K562 (cell line): ENCODE data around the gene A4GALT. TPM values are rescaled to one million over a fixed set of nuclear protein-coding genes. Genes with fewer than 3 reads are reported as not detected.

ENCODE experiments used
- ARID1B ChIP-seq: fragments of 450-650 bp; IDR thresholded peaks from 2 replicates; pipeline ENCODE4 v1.6.1; 2016; ENCODE audit warnings: antibody characterized with exemption, mild to moderate bottlenecking, inconsistent platforms
- ATF7 ChIP-seq: fragments of 450-650 bp; IDR thresholded peaks from 2 replicates; pipeline ENCODE4 v1.7.1; 2014; ENCODE audit warnings: mild to moderate bottlenecking, moderate library complexity
- CAMTA2 ChIP-seq: fragments of 250-450 bp; sonication (Bioruptor Pico); conservative IDR thresholded peaks from 2 replicates; pipeline ENCODE4 v1.5.1; 2022
- CBFA2T2 ChIP-seq: fragments of 450-650 bp; conservative IDR thresholded peaks from 2 replicates; pipeline ENCODE4 v1.6.1; 2017; ENCODE audit warnings: mild to moderate bottlenecking
- DPF2 ChIP-seq: fragments of 450-650 bp; IDR thresholded peaks from 2 replicates; pipeline ENCODE4 v1.6.1; 2016
- FOSL1 ChIP-seq: fragments of 200-800 bp; sonication (Bioruptor generic); conservative IDR thresholded peaks from 2 replicates; pipeline ENCODE4 v1.6.1; 2016; ENCODE audit warnings: missing genetic modification characterization, missing compliant biosample characterization
- FOXK2 ChIP-seq, 2 experiments: fragments of 450-650 bp; IDR thresholded peaks in 1 of 2; conservative IDR thresholded peaks in 1 of 2; 2 replicates each; pipeline ENCODE4 v1.6.1; 2016; ENCODE audit warnings: low read depth in 2 of 2, mild to moderate bottlenecking in 1 of 2
- HDAC2 ChIP-seq: fragments of 450-650 bp; IDR thresholded peaks from 2 replicates; pipeline ENCODE4 v1.6.1; 2016; ENCODE audit warnings: mild to moderate bottlenecking
- JUND ChIP-seq, 2 experiments: IDR thresholded peaks; 2 replicates in 1 of 2; 3 replicates in 1 of 2; pipeline ENCODE4 v1.6.1; 2011; ENCODE audit warnings: borderline replicate concordance in 2 of 2, low read depth in 2 of 2, low read length in 2 of 2, improper control_type of control experiment in 1 of 2, missing biosample characterization in 1 of 2, missing genetic modification characterization in 1 of 2, missing genetic modification reagents in 1 of 2
- KLF6 ChIP-seq: fragments of 250-450 bp; sonication (Bioruptor Pico); IDR thresholded peaks from 2 replicates; pipeline ENCODE4 v1.4.0; 2020; ENCODE audit warnings: mild to moderate bottlenecking, moderate library complexity, borderline replicate concordance
- LEF1 ChIP-seq: fragments of 450-650 bp; IDR thresholded peaks from 2 replicates; pipeline ENCODE4 v1.6.1; 2016; ENCODE audit warnings: mild to moderate bottlenecking
- MAFG ChIP-seq: fragments of 450-650 bp; conservative IDR thresholded peaks from 2 replicates; pipeline ENCODE4 v1.6.1; 2016; ENCODE audit warnings: missing genetic modification characterization, missing compliant biosample characterization
- MAFK ChIP-seq: IDR thresholded peaks from 2 replicates; pipeline ENCODE4 v1.6.1; 2011; ENCODE audit warnings: low read length, improper control_type of control experiment
- MAZ ChIP-seq, 2 experiments: fragments of 450-650 bp in 1 of 2; sonication (generic) in 1 of 2; formaldehyde crosslinking; IDR thresholded peaks in 1 of 2; conservative IDR thresholded peaks in 1 of 2; 2 replicates each; pipeline versions ENCODE4 v1.4.0 to v1.5.0; 2020; ENCODE audit warnings: mild to moderate bottlenecking in 1 of 2, missing genetic modification reagents in 1 of 2
- MEIS2 ChIP-seq: fragments of 450-650 bp; IDR thresholded peaks from 2 replicates; pipeline ENCODE4 v1.6.1; 2014; ENCODE audit warnings: mild to moderate bottlenecking; ENCODE audit not compliant: partially characterized antibody
- MTA2 ChIP-seq: fragments of 450-650 bp; IDR thresholded peaks from 2 replicates; pipeline ENCODE4 v1.6.1; 2016; ENCODE audit warnings: low read depth
- MYNN ChIP-seq, 2 experiments: sonication (generic); formaldehyde crosslinking in 1 of 2; IDR thresholded peaks; 2 replicates each; pipeline versions ENCODE4 v1.5.0 to v1.6.1; 2016 to 2020; ENCODE audit warnings: antibody characterized with exemption in 1 of 2, missing genetic modification reagents in 1 of 2
- NCOR1 ChIP-seq: fragments of 450-650 bp; IDR thresholded peaks from 2 replicates; pipeline ENCODE4 v1.6.1; 2016; ENCODE audit warnings: mild to moderate bottlenecking, moderate library complexity
- NFE2 ChIP-seq: IDR thresholded peaks from 2 replicates; pipeline ENCODE4 v1.6.1; 2014; ENCODE audit warnings: antibody characterized with exemption, low read depth
- NRF1 ChIP-seq, 2 experiments: fragments of 450-650 bp; IDR thresholded peaks in 1 of 2; conservative IDR thresholded peaks in 1 of 2; 2 replicates each; pipeline ENCODE4 v1.6.1; 2014; ENCODE audit warnings: mild to moderate bottlenecking in 2 of 2
- SMARCE1 ChIP-seq: fragments of 450-650 bp; IDR thresholded peaks from 2 replicates; pipeline ENCODE4 v1.7.1; 2016; ENCODE audit warnings: mild to moderate bottlenecking
- SOX6 ChIP-seq: fragments of 450-650 bp; IDR thresholded peaks from 2 replicates; pipeline ENCODE4 v1.6.1; 2014; ENCODE audit warnings: mild to moderate bottlenecking
- STAT5A ChIP-seq: IDR thresholded peaks from 2 replicates; pipeline ENCODE4 v1.6.1; 2012; ENCODE audit warnings: low read length, inconsistent platforms, borderline replicate concordance
- TAL1 ChIP-seq: fragments of 450-650 bp; IDR thresholded peaks from 2 replicates; pipeline ENCODE4 v1.6.1; 2016; ENCODE audit warnings: mild to moderate bottlenecking
- TCF3 ChIP-seq: sonication (generic); formaldehyde crosslinking; IDR thresholded peaks from 2 replicates; pipeline ENCODE4 v1.4.0; 2020; ENCODE audit warnings: mild to moderate bottlenecking, missing genetic modification reagents
- TEAD1 ChIP-seq, 2 experiments: fragments of 450-650 bp in 1 of 2; sonication (generic) in 1 of 2; formaldehyde crosslinking; IDR thresholded peaks; 2 replicates each; pipeline versions ENCODE4 v1.4.0 to v1.8.0; 2020 to 2022; ENCODE audit warnings: mild to moderate bottlenecking in 2 of 2, missing genetic modification reagents in 1 of 2
- ZEB2 ChIP-seq: fragments of 450-650 bp; IDR thresholded peaks from 2 replicates; pipeline ENCODE4 v1.6.1; 2016
- ZFP36 ChIP-seq: fragments of 150-350 bp; IDR thresholded peaks from 2 replicates; pipeline ENCODE4 v1.6.1; 2018; ENCODE audit warnings: low read length, low read depth; ENCODE audit not compliant: partially characterized antibody
- polyA plus RNA-seq, 8 experiments: library from polyadenylated mRNA; depleted of rRNA in 4 of 8; stranded (reverse) in 5 of 8; unstranded in 3 of 8; fragments of >200 nt; fragmentation: Nextera tagmentation in 2 of 8; fragmentation: Illumina TruSeq in 1 of 8; extraction: Ambion mirVana in 2 of 8; extraction: Trizol in 1 of 8; gene quantifications; 2 replicates each; pipeline versions ENCODE4 v1.2.1 to v1.2.3, GENCODE V29; 2011 to 2014; ENCODE audit warnings: inconsistent platforms in 1 of 8, missing spikeins in 1 of 8
- total RNA-seq, 7 experiments: library from RNA; depleted of rRNA in 6 of 7; stranded (reverse); fragments of >200 nt in 6 of 7; fragmentation: Illumina TruSeq in 2 of 7; extraction: Trizol in 2 of 7; gene quantifications; 2 replicates each; pipeline versions ENCODE4 v1.2.1 to v1.2.3, GENCODE V29; 2011 to 2021; ENCODE audit warnings: low replicate concordance in 1 of 7
- TF ChIP-seq, protein P1 (sequence below): sonication (generic); formaldehyde crosslinking; IDR thresholded peaks from 2 replicates; pipeline ENCODE4 v1.9.0; 2022; ENCODE audit warnings: mild to moderate bottlenecking, missing genetic modification reagents
- TF ChIP-seq, protein P2 (sequence below), 2 experiments: IDR thresholded peaks in 1 of 2; conservative IDR thresholded peaks in 1 of 2; 2 replicates each; pipeline ENCODE4 v1.6.1; 2016; ENCODE audit warnings: low read depth in 2 of 2, mild to moderate bottlenecking in 1 of 2, missing compliant biosample characterization in 1 of 2, missing genetic modification characterization in 1 of 2, moderate library complexity in 1 of 2

The A4GALT gene
- total and polyA plus RNA-seq, 9 of the 15 experiments (the other 6 are each of a cell fraction or from before 2014, with no cell fraction given), result 0.07 to 0.11 TPM; not detected in 7

GRCh38 chr22:42754658-42755057, 34.0 kb upstream of the A4GALT start (continued):
- TF ChIP-seq STAT5A, result peak; percentile 20; the same call in 1 of the 2 replicates
- TF ChIP-seq MTA2, result peak; percentile 66
- peak; percentile 84 for TF ChIP-seq MAFG (tag)
- peak; percentile 46; the same call in 1 of the 2 replicates for TF ChIP-seq JUND (IDR thresholded peaks at IDR 0.05; ENCODE audit: borderline replicate concordance, low read depth, low read length)
- TF ChIP-seq JUND (tag; IDR thresholded peaks at IDR 0.05; ENCODE audit: borderline replicate concordance, low read depth, low read length), result peak; percentile 54; the same call in 1 of the 3 replicates
- peak; percentile 86 for TF ChIP-seq NFE2
- peak; percentile 77 for TF ChIP-seq CBFA2T2
- TF ChIP-seq MAFK, result peak; percentile 44; the same call in 1 of the 2 replicates
- TF ChIP-seq, protein P1, sequence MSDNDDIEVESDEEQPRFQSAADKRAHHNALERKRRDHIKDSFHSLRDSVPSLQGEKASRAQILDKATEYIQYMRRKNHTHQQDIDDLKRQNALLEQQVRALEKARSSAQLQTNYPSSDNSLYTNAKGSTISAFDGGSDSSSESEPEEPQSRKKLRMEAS (CRISPR knock-in tag), result peak; percentile 28; the same call in 1 of the 2 replicates
- TF ChIP-seq TEAD1 (CRISPR knock-in tag; IDR thresholded peaks at IDR 0.05), result peak; percentile 63 to 67; a peak in 2 of 4 replicates
- no peak for TF ChIP-seq ZFP36
- peak in 1 of 2 experiments; percentile 25; a peak in 1 of 4 replicates for TF ChIP-seq MAZ (CRISPR knock-in tag; conservative IDR thresholded peaks at IDR 0.05 in 1 of 2, IDR thresholded peaks at IDR 0.05 in 1 of 2)
- peak; percentile 77; the same call in 1 of the 2 replicates for TF ChIP-seq MYNN (IDR thresholded peaks at IDR 0.05)
- no peak for TF ChIP-seq MYNN (CRISPR knock-in tag; IDR thresholded peaks at IDR 0.05)
- peak; percentile 77 to 82 for TF ChIP-seq NRF1 (conservative IDR thresholded peaks at IDR 0.05 in 1 of 2, IDR thresholded peaks at IDR 0.05 in 1 of 2)
- TF ChIP-seq FOXK2 (conservative IDR thresholded peaks at IDR 0.05 in 1 of 2, IDR thresholded peaks at IDR 0.05 in 1 of 2; ENCODE audit: low read depth in 2 of 2), result peak; percentile 35 to 60; a peak in 1 of 4 replicates
- peak; percentile 88 for TF ChIP-seq TCF3 (CRISPR knock-in tag)
- TF ChIP-seq ZEB2, result 0 out of 2 replicates have a peak, but pooled peaks have one; percentile 34
- TF ChIP-seq SOX6, result peak; percentile 67
- peak; percentile 78 for TF ChIP-seq DPF2
- peak; percentile 66 for TF ChIP-seq TAL1
- TF ChIP-seq NCOR1, result peak; percentile 84
- TF ChIP-seq, protein P2, sequence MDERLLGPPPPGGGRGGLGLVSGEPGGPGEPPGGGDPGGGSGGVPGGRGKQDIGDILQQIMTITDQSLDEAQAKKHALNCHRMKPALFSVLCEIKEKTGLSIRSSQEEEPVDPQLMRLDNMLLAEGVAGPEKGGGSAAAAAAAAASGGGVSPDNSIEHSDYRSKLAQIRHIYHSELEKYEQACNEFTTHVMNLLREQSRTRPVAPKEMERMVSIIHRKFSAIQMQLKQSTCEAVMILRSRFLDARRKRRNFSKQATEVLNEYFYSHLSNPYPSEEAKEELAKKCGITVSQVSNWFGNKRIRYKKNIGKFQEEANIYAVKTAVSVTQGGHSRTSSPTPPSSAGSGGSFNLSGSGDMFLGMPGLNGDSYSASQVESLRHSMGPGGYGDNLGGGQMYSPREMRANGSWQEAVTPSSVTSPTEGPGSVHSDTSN (CRISPR knock-in tag; IDR thresholded peaks at IDR 0.05; ENCODE audit: low read depth), result no peak
- TF ChIP-seq, protein P2 (tag; conservative IDR thresholded peaks at IDR 0.05; ENCODE audit: low read depth), result peak; percentile 92
- peak; percentile 90 for TF ChIP-seq MEIS2
- TF ChIP-seq FOSL1, result no peak; the same call in 1 of the 2 replicates
- no peak for TF ChIP-seq CAMTA2
- TF ChIP-seq HDAC2, result peak; percentile 68
- peak; percentile 36; the same call in 1 of the 2 replicates for TF ChIP-seq ATF7
- TF ChIP-seq SMARCE1, result peak; percentile 67; the same call in 1 of the 2 replicates
- peak; percentile 32; the same call in 1 of the 2 replicates for TF ChIP-seq LEF1
- no peak for TF ChIP-seq KLF6
- TF ChIP-seq ARID1B, result peak; percentile 86
